Spinal cord (tissue), 10 donors: ENCODE results near the gene SNX22. TPM values are rescaled to one million over a fixed set of nuclear protein-coding genes. Genes with fewer than 3 reads are reported as not detected.
"Not testable (repeated sequence)": the region's sequence is repeated elsewhere in the genome, so short reads cannot be mapped to it uniquely, and the experiment has no call there.

Experiments used
- DNase-seq, 6 donors: peaks; one replicate each; pipeline versions ENCODE4 v3.0.0 to v3.0.0-alpha.2; 2013 to 2015; ENCODE audit warnings: low spot score in 6 of 6, low read depth in 4 of 6
- H3K27ac ChIP-seq: one replicate; pipeline ENCODE4 v1.5.1; 2013; ENCODE audit warnings: low read depth, low read length, control low read depth
- H3K27me3 ChIP-seq: one replicate; pipeline ENCODE4 v1.6.1; 2013; ENCODE audit warnings: low read length; ENCODE audit not compliant: control insufficient read depth, insufficient read depth
- H3K36me3 ChIP-seq: one replicate; pipeline ENCODE4 v1.6.1; 2013; ENCODE audit warnings: low read length; ENCODE audit not compliant: control insufficient read depth, insufficient read depth
- H3K4me1 ChIP-seq: one replicate; pipeline ENCODE4 v1.6.1; 2013; ENCODE audit warnings: low read length; ENCODE audit not compliant: control insufficient read depth, insufficient read depth
- H3K4me3 ChIP-seq: one replicate; pipeline ENCODE4 v1.5.1; 2013; ENCODE audit warnings: low read depth, low read length, control low read depth
- H3K9me3 ChIP-seq: one replicate; pipeline ENCODE4 v1.6.1; 2013; ENCODE audit warnings: low read length; ENCODE audit not compliant: control insufficient read depth, insufficient read depth
- WGBS: methylation state at CpG from one replicate; pipeline ENCODE4 v1.1.5; 2013; ENCODE audit warnings: missing lambda C conversion rate; ENCODE audit not compliant: insufficient coverage; 5-methylcytosine and 5-hydroxymethylcytosine counted together
- long read RNA-seq, 4 donors: transcript quantifications; one replicate each; lab custom pipeline, GENCODE V29; 2026
- polyA plus RNA-seq, 2 donors: library from polyadenylated mRNA; unstranded; fragments of 120-200 nt; gene quantifications; one replicate each; pipeline ENCODE4 v1.2.1, GENCODE V29; 2013; ENCODE audit not compliant: insufficient read length in 2 of 2
- total RNA-seq, 2 donors: library from RNA; depleted of rRNA in 1 of 2; stranded (reverse); fragments of 120-200 nt in 1 of 2; fragments of >200 nt in 1 of 2; gene quantifications; one replicate each; pipeline versions ENCODE4 v1.2.3 to v1.2.4, GENCODE V29; 2013 to 2014
- donor health status: healthy.

The SNX22 gene
- 10 to 100 TPM in 1 of 2 donors, 1 to 10 TPM in 1; 9.9 to 10.5 TPM for total RNA-seq
- 10 to 100 TPM; 33.0 to 35.2 TPM for polyA plus RNA-seq
- long read RNA-seq, donor 1, transcript SNX22-201 (7 exons, 3,614 nt): major isoform, 11 of 13 reads
- long read RNA-seq, donor 1, partial matches to known transcripts: 0 of 13 reads
- long read RNA-seq, donor 1, other reads (novel, unspliced or antisense): 0 of 13 reads
- long read RNA-seq, donor 2, partial matches to known transcripts: 14 of 163 reads
- long read RNA-seq, donor 2, other reads (novel, unspliced or antisense): 145 of 163 reads
- long read RNA-seq, donor 3, partial matches to known transcripts: 0 of 5 reads
- long read RNA-seq, donor 3, other reads (novel, unspliced or antisense): 0 of 5 reads
- long read RNA-seq, donor 4, partial matches to known transcripts: 0 of 2 reads
- long read RNA-seq, donor 4, other reads (novel, unspliced or antisense): 0 of 2 reads

DNA sequence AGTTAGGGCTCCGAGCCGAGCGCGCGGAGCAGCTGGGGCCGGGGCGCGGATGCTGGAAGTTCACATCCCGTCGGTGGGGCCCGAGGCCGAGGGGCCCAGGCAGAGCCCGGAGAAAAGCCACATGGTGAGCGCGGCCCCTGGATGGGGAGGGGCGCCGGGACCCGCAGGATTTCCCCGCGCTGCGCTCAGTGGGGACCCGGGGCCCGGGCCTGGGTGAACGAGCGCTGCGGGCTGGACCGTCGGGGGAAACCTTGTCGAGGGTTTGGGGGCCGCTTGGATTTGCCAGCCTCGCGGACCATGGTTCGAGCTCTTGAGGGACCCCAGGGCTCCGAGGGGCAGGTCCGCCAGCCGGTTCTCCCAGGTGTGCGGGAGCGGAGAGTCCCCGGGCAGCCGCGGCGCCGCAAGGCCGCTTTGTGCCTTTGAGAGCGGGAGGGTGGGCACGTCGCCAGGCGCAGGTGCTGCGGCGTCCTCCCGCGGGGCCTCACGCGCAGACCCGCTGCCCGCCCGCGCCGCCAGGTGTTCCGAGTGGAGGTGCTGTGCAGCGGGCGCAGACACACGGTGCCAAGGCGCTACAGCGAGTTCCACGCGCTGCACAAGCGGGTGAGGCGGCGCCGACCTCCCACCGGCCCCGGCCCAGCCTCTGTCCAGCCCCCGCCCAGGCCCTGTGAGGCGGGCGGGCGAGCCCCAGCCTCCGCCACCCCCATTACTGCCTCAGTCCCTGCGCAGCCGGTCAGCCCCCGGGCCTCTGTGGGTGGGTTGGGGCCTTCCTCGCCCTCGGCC lies at the start of gene SNX22:
Gene SNX22, plus strand, starts transcription at position 5 of the 780 bp plus-strand sequence. Its CDS starts 45 bp downstream, at position 50.
- Histone ChIP-seq H3K36me3 (peaks cover 37% of the 10 kb centered on the region), H3K27me3 (peaks cover 15% of the 10 kb centered on the region), H3K4me3 (peak within 1 kb of the TSS; percentile 48), H3K4me1 (peaks cover 56% of the 10 kb centered on the region), H3K27ac (peak within 1 kb of the TSS; percentile 7), H3K9me3 (no peaks in the 10 kb centered on the region)
- DNase-seq: peak in 2 of 6 donors; percentile 46 to 63
- under 1% methylated on average over 83 of the region's 83 CpGs for WGBS

DNA sequence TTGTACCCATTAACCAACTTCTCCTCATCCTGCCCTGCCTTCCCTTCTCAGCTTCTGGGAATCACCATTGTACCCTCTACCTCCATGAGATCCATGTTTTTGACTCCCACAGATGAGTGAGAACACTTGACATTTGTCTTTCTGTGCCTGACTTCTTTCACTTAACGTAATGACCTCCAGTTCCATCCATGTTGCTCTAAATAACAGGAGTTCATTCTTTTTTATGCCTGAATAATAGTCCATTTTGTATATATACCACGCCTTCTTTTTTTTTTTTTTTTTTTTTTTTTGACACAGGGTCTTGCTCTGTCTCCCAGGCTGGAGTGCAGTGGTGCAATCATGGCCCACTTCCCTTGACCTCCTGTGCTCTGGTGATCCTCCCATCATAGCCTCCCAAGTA lies 49.0 kb upstream of the SNX22 start:
- Histone ChIP-seq H3K9me3 (no peaks in the 10 kb centered on the region), H3K4me1 (peaks cover 7% of the 10 kb centered on the region), H3K36me3 (peaks cover 3% of the 10 kb centered on the region), H3K27me3 (no peaks in the 10 kb centered on the region), H3K4me3 (no peak overlapping the region), H3K27ac (no peak overlapping the region)
- no CpG with 5 or more reads among the region's 2 CpGs for WGBS
- DNase-seq: no peak

DNA sequence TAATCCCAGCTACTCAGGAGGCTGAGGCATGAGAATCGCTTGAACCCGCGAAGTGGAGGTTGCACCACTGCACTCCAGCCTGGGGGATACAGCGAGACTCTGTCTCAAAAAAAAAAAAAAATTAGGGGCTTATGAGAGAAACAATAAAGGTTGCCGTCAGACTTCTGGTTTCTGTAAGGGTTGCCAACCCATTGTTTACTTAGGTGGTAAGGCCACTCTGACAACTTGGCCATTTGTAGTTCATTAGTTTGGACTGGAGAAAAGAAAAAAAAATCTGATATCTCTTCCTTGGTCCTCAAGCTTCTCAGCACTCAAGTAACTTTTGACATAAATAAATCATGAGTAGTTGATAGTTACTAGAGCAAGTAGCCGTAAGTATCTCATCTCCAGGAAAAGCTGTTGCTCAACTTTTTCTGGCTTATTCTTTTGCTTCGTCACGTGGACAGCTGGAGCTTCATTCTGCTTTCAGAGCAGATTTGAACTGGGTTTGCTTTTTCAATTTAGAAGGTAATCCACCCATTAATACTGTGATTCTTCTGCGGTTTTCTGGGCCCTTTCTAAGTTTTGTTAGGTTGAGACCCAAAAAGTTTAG lies 46.3 kb upstream of the SNX22 start:
- no peaks in the 10 kb centered on the region for H3K36me3 ChIP-seq
- no peak for DNase-seq
- no peaks in the 10 kb centered on the region for H3K9me3 ChIP-seq
- H3K27me3 ChIP-seq: no peaks in the 10 kb centered on the region
- H3K27ac ChIP-seq: no peak overlapping the region
- H3K4me3 ChIP-seq: no peak overlapping the region
- WGBS: 100% methylated on average over 3 of the region's 9 CpGs
- peaks cover 1% of the 10 kb centered on the region for H3K4me1 ChIP-seq

DNA sequence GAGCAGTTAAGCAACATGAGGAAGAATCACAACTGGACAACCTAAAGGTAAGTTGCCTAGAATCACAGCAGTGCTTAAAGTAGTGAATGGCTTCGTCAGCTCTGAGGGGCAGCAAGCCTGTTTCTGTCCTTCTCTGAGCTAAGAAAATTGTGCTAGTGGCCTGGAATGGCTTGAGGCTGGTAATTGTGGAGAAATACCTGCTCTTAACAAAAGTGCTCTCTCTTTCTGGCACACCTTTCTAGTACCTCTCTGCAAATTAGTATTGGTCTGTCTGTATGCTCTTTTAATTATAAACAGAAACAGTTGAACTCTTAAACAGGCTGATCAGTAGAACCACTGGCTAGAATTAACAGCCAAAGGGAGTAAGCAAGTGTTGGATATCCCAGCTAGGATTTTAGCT lies 44.2 kb upstream of the SNX22 start:
- no peak for DNase-seq
- H3K9me3 ChIP-seq: no peaks in the 10 kb centered on the region
- H3K4me1 ChIP-seq: peaks cover 3% of the 10 kb centered on the region
- no peaks in the 10 kb centered on the region for H3K36me3 ChIP-seq
- H3K4me3 ChIP-seq: no peak overlapping the region
- 80% methylated on average over 1 of the region's 1 CpG for WGBS
- H3K27ac ChIP-seq: no peak overlapping the region
- H3K27me3 ChIP-seq: no peaks in the 10 kb centered on the region

DNA sequence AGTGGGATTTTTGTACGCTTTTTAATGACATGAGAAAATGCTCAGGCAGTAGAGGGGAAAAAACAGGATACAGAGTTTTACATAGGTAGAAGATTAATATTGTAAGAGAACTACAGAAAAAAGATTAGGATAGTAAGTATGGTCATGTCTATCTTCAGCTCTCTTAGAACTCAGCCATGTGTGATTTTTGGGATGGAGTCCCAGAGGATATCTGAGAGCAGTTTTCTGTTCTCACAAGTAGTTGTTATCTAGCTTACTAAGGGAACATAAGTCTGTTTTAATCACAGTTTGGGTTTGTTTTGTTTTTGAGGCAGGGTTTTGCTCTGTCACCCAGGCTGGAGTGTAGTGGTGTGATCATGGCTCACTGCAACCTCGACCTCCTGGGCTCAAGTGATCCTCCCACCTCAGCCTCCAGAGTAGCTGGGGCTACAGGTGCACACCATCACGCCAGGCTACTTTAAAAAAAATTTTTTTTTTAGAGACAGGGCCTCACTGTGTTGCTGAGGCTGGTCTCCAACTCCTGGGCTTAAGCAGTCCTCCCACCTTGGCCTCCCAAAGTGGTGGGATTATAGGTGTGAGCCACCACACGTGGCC lies 41.3 kb upstream of the SNX22 start:
- DNase-seq, H3K4me3 ChIP-seq, H3K27ac ChIP-seq, H3K9me3 ChIP-seq, H3K4me1 ChIP-seq, H3K27me3 ChIP-seq: not testable (repeated sequence)
- H3K36me3 ChIP-seq: peaks cover 11% of the 10 kb centered on the region
- WGBS: 86% methylated on average over 1 of the region's 4 CpGs

DNA sequence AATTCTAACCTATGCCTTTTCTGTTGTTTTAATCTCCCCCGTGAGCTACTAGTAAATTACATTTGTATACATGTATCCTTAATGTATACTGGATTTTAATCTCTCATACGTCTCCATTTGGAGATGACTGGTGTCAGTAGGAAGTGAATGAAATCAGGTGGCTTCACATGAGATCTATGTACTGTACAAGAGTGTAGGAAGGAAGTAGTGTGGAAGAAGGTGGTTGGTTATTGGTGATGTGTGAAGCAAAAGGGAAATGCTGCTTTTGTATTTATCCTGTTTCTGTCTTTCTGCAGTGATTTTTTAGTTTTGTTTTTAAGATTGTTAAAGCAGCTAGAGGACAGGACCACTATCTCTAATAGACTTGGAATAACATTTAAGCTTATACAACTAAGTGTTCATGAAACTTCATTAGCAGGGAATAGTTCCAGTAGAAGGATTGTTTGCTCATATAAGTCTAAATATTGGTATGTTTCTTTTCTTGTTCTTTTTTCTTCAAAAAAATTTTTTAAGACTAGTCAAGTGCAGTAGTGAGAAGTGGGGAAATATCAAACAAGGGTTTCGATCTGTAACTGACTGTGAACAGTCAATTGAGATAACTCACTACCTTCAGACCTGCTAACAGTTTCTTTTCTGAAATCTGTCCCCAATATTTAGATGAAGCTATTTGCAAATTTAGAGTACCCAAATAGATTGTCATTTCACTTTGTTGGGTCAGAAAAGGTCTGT lies 40.4 kb upstream of the SNX22 start:
- DNase-seq: no peak
- Histone ChIP-seq H3K36me3 (peaks cover 15% of the 10 kb centered on the region), H3K4me1 (peaks cover 3% of the 10 kb centered on the region), H3K27ac (no peak overlapping the region), H3K9me3 (no peaks in the 10 kb centered on the region), H3K4me3 (no peak overlapping the region), H3K27me3 (no peaks in the 10 kb centered on the region)
- WGBS: no CpG with 5 or more reads among the region's 3 CpGs

DNA sequence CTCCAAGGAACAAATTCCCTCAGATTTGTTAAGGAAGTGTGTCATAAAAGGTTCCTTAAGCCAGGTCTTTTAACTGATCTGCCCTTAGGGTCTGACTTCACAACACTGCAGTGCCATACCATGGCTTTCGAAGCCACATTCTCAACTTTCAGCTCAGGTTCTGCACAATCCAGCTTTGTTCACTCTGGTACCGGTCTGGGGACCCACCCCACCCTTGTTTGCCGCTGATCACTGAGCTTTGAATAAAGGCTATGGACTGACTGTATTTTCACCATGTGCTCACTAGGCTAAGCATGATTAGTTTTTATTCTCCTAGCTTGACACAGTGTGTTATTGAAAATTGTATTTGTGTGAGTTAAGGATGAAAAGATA lies 39.9 kb upstream of the SNX22 start:
- 60% methylated on average over 1 of the region's 3 CpGs for WGBS
- peak overlapping the region; percentile 13 for H3K27ac ChIP-seq

DNA sequence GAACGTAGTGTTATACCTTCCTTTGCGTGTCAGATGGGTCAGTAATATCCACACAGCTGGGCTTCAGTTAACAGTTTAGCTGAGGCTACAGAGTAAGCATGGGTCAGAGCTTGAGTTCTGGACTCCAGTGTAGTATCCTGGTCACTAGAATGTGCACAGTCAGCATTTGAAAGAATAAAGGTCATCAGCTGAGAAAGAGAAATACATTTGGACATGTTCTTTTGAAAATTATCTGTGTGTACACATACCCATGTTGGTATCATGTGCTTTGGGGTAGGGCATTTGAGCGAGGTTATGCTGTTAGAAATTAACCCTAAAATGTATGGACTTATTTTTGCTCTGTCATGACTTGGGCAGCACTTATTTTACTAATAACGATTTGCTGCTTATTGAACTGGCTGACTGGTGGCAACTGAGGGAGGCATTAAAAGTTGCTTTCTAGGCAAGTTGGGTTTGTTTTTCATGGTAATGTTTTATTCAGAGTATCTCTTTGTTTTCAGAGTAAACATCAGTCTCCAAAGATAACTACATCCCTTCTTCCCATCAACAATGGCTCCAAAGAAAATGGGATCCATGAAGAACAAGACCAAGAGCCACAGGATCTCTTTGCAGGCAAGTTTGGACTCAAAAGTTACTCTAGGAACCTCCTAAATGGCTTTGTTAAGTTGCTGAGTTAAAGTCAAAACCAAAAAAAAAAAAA lies 39.3 kb upstream of the SNX22 start:
- Histone ChIP-seq H3K36me3 (peaks cover 17% of the 10 kb centered on the region), H3K4me3 (no peak overlapping the region), H3K27me3 (no peaks in the 10 kb centered on the region), H3K27ac (peak overlapping the region; percentile 13), H3K9me3 (no peaks in the 10 kb centered on the region), H3K4me1 (peaks cover 3% of the 10 kb centered on the region)
- DNase-seq: no peak
- 50% methylated on average over 2 of the region's 4 CpGs for WGBS

More for the DNA sequence above, 39.9 kb upstream of the SNX22 start:
- DNase-seq: no peak
- Histone ChIP-seq H3K36me3 (peaks cover 15% of the 10 kb centered on the region), H3K4me3 (no peak overlapping the region), H3K27me3 (no peaks in the 10 kb centered on the region), H3K9me3 (no peaks in the 10 kb centered on the region), H3K4me1 (peaks cover 3% of the 10 kb centered on the region)
